GM12892 (cell line): Measurements from ENCODE around the gene TM9SF4.

Experiments
- POLR2A ChIP-seq: IDR thresholded peaks from 2 replicates; pipeline ENCODE4 v1.6.1; 2011; ENCODE audit warnings: low read depth, low read length, control low read depth
- POLR2AphosphoS5 ChIP-seq: IDR thresholded peaks from 2 replicates; pipeline ENCODE4 v1.6.1; 2011; ENCODE audit warnings: low read depth, low read length, control low read depth

DNA sequence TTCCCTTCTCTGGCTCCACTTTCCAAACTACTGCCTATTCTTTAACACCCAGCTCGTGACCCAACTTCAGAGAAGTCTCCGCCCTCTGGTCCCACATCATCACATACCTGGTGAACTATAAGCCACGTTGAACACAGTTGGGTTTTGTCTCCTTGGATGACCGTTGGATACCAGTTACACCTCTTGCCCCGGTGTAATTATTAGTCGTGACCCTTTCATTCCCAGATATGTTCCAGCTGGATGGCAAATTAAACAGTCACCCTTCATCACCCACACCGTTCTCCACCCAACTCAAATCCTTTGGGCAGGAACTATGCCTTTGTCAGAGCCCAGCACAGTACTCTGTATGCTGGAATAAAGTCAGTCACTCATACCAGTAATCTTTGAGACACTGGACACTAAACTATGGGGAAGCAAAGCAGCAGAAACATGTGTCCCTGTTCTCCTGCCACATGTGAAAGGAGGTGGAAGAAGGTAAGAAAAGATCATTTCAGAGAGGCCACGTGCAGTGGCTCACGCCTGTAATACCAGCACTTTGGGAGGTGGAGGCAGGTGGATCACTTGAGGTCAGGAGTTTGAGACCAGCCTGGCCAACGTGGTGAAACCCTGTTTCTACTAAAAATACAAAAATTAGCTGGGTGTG lies 75.6 kb downstream of the TM9SF4 start:
- no peak for TF ChIP-seq POLR2A
- no peak for TF ChIP-seq POLR2AphosphoS5
